Erythroblast (primary cell): ENCODE measurements around the gene POR.

Experiments used
- GATA1 ChIP-seq: IDR thresholded peaks from 2 replicates; pipeline ENCODE4 v1.6.1; 2011; ENCODE audit warnings: low read depth, mild to moderate bottlenecking, control low read depth, low read length, moderate library complexity
- POLR2A ChIP-seq: IDR thresholded peaks from 2 replicates; pipeline ENCODE4 v1.6.1; 2011; ENCODE audit warnings: mild to moderate bottlenecking, low read length

GRCh38 chr7:75991531-75992082, 76.7 kb downstream of the POR start:
- TF ChIP-seq POLR2A (no peak), GATA1 (no peak)
